KMS-11 (cell line): Measurements from ENCODE around the gene UBE2E2.

ENCODE experiments used
- H2AFZ ChIP-seq: fragments of 200-600 bp; sonication (generic); 2 replicates; pipeline ENCODE4 v1.6.1; 2016; ENCODE audit warnings: antibody characterized with exemption, mixed run types, low read depth
- H3K27ac ChIP-seq: fragments of 200-600 bp; sonication (generic); 2 replicates; pipeline ENCODE4 v1.6.1; 2016; ENCODE audit warnings: mild to moderate bottlenecking, mixed run types
- H3K27me3 ChIP-seq: fragments of 200-600 bp; sonication (generic); 2 replicates; pipeline ENCODE4 v1.6.1; 2017; ENCODE audit warnings: mild to moderate bottlenecking, low read depth, mixed run types, moderate library complexity; ENCODE audit not compliant: insufficient read depth
- H3K36me3 ChIP-seq: fragments of 200-600 bp; sonication (generic); 2 replicates; pipeline ENCODE4 v1.6.1; 2017; ENCODE audit warnings: mild to moderate bottlenecking, mixed run types; ENCODE audit not compliant: insufficient read depth
- H3K4me1 ChIP-seq: fragments of 200-600 bp; sonication (generic); 2 replicates; pipeline ENCODE4 v1.6.1; 2016; ENCODE audit warnings: mild to moderate bottlenecking, low read depth, mixed run types; ENCODE audit not compliant: poor library complexity, severe bottlenecking
- H3K4me2 ChIP-seq: fragments of 200-600 bp; sonication (generic); 2 replicates; pipeline ENCODE4 v1.7.0; 2016; ENCODE audit warnings: mild to moderate bottlenecking, mixed run types
- H3K4me3 ChIP-seq: fragments of 200-600 bp; sonication (generic); IDR thresholded peaks from 2 replicates; pipeline ENCODE4 v1.6.1; 2017; ENCODE audit warnings: low read depth, low read length, mixed read lengths; ENCODE audit not compliant: insufficient read depth
- H3K79me2 ChIP-seq: fragments of 200-600 bp; sonication (generic); 2 replicates; pipeline ENCODE4 v1.6.1; 2016; ENCODE audit warnings: low read depth, mixed run types; ENCODE audit not compliant: insufficient read depth
- H3K9ac ChIP-seq: fragments of 200-600 bp; sonication (generic); 2 replicates; pipeline ENCODE4 v1.6.1; 2016; ENCODE audit warnings: mild to moderate bottlenecking, mixed run types
- H4K20me1 ChIP-seq: fragments of 200-600 bp; sonication (generic); 2 replicates; pipeline ENCODE4 v1.6.1; 2016; ENCODE audit warnings: mild to moderate bottlenecking, mixed run types; ENCODE audit not compliant: insufficient read depth
- CTCF ChIP-seq: fragments of 200-600 bp; sonication (generic); conservative IDR thresholded peaks from 2 replicates; pipeline ENCODE4 v1.6.1; 2017; ENCODE audit warnings: low read depth, mild to moderate bottlenecking, antibody characterized with exemption, low read length, moderate library complexity, mixed read lengths

Gene UBE2E2

GRCh38 chr3:23600167-23600871 lies 397.2 kb downstream of the UBE2E2 start:
- no peaks in the 10 kb centered on the region for H4K20me1 ChIP-seq
- no peak overlapping the region for H3K4me2 ChIP-seq
- no peaks in the 10 kb centered on the region for H3K79me2 ChIP-seq
- no peaks in the 10 kb centered on the region for H3K27me3 ChIP-seq
- H3K4me1 ChIP-seq, result no peaks in the 10 kb centered on the region
- no peaks in the 10 kb centered on the region for H3K36me3 ChIP-seq
- H3K4me3 ChIP-seq, result no peak overlapping the region
- no peak overlapping the region for H3K9ac ChIP-seq
- H2AFZ ChIP-seq, result no peak overlapping the region
- no peak overlapping the region for H3K27ac ChIP-seq
- TF ChIP-seq CTCF, result no peak

GRCh38 chr3:23601091-23601822 lies 398.1 kb downstream of the UBE2E2 start:
- no peaks in the 10 kb centered on the region for H3K36me3 ChIP-seq
- no peak overlapping the region for H3K4me3 ChIP-seq
- TF ChIP-seq CTCF, result no peak
- H3K79me2 ChIP-seq, result no peaks in the 10 kb centered on the region
- H3K27ac ChIP-seq, result no peak overlapping the region
- no peaks in the 10 kb centered on the region for H3K27me3 ChIP-seq
- no peaks in the 10 kb centered on the region for H3K4me1 ChIP-seq
- no peaks in the 10 kb centered on the region for H4K20me1 ChIP-seq
- H2AFZ ChIP-seq, result no peak overlapping the region
- H3K9ac ChIP-seq, result no peak overlapping the region
- no peak overlapping the region for H3K4me2 ChIP-seq

- no peaks in the 10 kb centered on the region for H3K27me3 ChIP-seq
- H2AFZ ChIP-seq, result no peak overlapping the region
- H3K4me1 ChIP-seq, result no peaks in the 10 kb centered on the region
- no peak overlapping the region for H3K27ac ChIP-seq
- no peak overlapping the region for H3K4me3 ChIP-seq
- no peaks in the 10 kb centered on the region for H3K36me3 ChIP-seq
- H3K79me2 ChIP-seq, result no peaks in the 10 kb centered on the region
- no peaks in the 10 kb centered on the region for H4K20me1 ChIP-seq
- no peak overlapping the region for H3K9ac ChIP-seq
- H3K4me2 ChIP-seq, result no peak overlapping the region
- TF ChIP-seq CTCF, result no peak
These were observed 399.8 kb downstream of the UBE2E2 start for GRCh38 chr3:23602971-23603370.

DNA sequence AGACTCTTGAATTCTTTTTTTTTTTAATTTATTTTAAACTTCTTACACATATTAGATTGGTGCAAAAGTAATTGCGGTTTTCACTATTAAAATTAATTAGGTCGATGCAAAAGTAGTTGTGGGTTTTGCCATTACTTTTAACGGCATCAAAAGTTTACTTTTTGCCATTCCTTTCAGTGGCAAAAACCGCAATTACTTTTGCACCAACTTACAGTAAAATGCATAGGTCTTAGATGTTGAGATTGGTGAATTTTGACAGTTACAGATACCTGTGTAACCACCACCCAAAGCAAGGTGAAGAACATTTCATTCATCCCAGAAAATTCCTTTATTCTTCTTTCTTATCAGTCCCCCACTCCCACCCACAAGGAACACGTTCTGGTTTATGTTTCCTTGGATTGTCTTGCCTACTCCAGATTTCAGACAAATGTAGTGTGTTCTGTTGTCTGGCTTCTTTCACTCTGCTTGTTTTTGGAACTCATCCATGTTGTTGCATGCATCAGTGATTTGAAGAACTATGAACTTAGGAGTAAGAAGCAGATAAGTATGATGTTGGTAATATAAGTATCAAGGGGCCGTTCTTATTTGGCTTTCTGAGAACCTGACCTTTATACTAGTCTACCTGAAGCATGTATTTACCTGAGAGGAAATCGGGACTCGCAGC lies 404.2 kb downstream of the UBE2E2 start:
- Histone ChIP-seq H3K4me1 (no peaks in the 10 kb centered on the region), H3K4me3 (no peak overlapping the region)
- TF ChIP-seq CTCF, result no peak

More for the DNA sequence above, 404.2 kb downstream of the UBE2E2 start:
- no peaks in the 10 kb centered on the region for H3K79me2 ChIP-seq
- H3K9ac ChIP-seq, result no peak overlapping the region
- H3K4me2 ChIP-seq, result no peak overlapping the region
- no peak overlapping the region for H2AFZ ChIP-seq
- H4K20me1 ChIP-seq, result no peaks in the 10 kb centered on the region
- no peaks in the 10 kb centered on the region for H3K27me3 ChIP-seq
- H3K36me3 ChIP-seq, result no peaks in the 10 kb centered on the region
- H3K27ac ChIP-seq, result no peak overlapping the region
